H1 (cell line): ENCODE results near the gene ASH1L. TPM values are rescaled to one million over a fixed set of nuclear protein-coding genes. Genes with fewer than 3 reads are reported as not detected.

Source experiments
- CTCF ChIA-PET: fragments of 300-600 bp; sonication (Branson Sonifier 250); formaldehyde crosslinking; loops from one replicate; lab custom pipeline; 2021; ENCODE audit not compliant: partially characterized antibody; lab: Charles Lee
- POLR2A ChIA-PET: fragments of 300-600 bp; sonication (Branson Sonifier 250); formaldehyde crosslinking; loops from one replicate; lab custom pipeline; 2021; ENCODE audit warnings: inconsistent platforms; ENCODE audit not compliant: partially characterized antibody; lab: Charles Lee
- DNase-seq, 2 experiments: peaks; one replicate each; pipeline versions ENCODE4 v3.0.0 to v3.0.0-alpha.2; 2010 to 2022; ENCODE audit warnings: low spot score in 2 of 2, low read depth in 1 of 2, mixed read lengths in 1 of 2
- FAIRE-seq: peaks from 2 replicates; lab custom pipeline; 2011; peaks lifted over from hg19 to GRCh38; lab: Jason Lieb, UNC
- H2AFZ ChIP-seq: 2 replicates; pipeline ENCODE4 v1.8.1; 2012; ENCODE audit warnings: low read length, inconsistent platforms
- H2AK5ac ChIP-seq: 2 replicates; pipeline ENCODE4 v1.6.1; 2013; ENCODE audit warnings: low read depth, low read length
- H2BK120ac ChIP-seq: replicated peaks from 2 replicates; pipeline ENCODE3; 2013; ENCODE audit warnings: low read depth, low read length, inconsistent platforms
- H2BK12ac ChIP-seq: 2 replicates; pipeline ENCODE4 v1.6.1; 2013; ENCODE audit warnings: low read depth, low read length
- H2BK15ac ChIP-seq: 2 replicates; pipeline ENCODE4 v1.6.1; 2013; ENCODE audit warnings: low read length
- H2BK20ac ChIP-seq: 2 replicates; pipeline ENCODE4 v1.6.1; 2013; ENCODE audit warnings: low read length
- H2BK5ac ChIP-seq: 2 replicates; pipeline ENCODE4 v1.6.1; 2013; ENCODE audit warnings: low read depth, low read length
- H3K14ac ChIP-seq: 2 replicates; pipeline ENCODE4 v1.6.1; 2013; ENCODE audit warnings: inconsistent platforms; ENCODE audit not compliant: insufficient read length
- H3K18ac ChIP-seq: 2 replicates; pipeline ENCODE4 v1.6.1; 2013; ENCODE audit warnings: low read length; ENCODE audit errors: extremely low read depth
- H3K23ac ChIP-seq: 2 replicates; pipeline ENCODE4 v1.6.1; 2013; ENCODE audit warnings: inconsistent platforms; ENCODE audit not compliant: insufficient read length
- H3K23me2 ChIP-seq: 2 replicates; pipeline ENCODE4 v1.6.1; 2013; ENCODE audit warnings: low read depth, low read length
- H3K27ac ChIP-seq: 2 replicates; pipeline ENCODE4 v1.6.1; 2011; ENCODE audit warnings: low read depth, low read length, inconsistent platforms
- H3K27me3 ChIP-seq, 4 experiments: replicated peaks in 1 of 4; 1 replicate in 1 of 4; 2 replicates in 3 of 4; pipeline versions ENCODE4 v1.6.1 to v1.8.1; 2011 to 2013; ENCODE audit warnings: low read length in 3 of 4, mild to moderate bottlenecking in 3 of 4, inconsistent platforms in 2 of 4, mixed read lengths in 2 of 4, moderate library complexity in 1 of 4; ENCODE audit not compliant: control insufficient read depth in 3 of 4, insufficient read depth in 3 of 4; ENCODE audit errors: extremely low read depth in 1 of 4
- H3K36me3 ChIP-seq, 4 experiments: 2 replicates each; pipeline versions ENCODE4 v1.6.1 to v1.8.1; 2011 to 2013; ENCODE audit warnings: mild to moderate bottlenecking in 4 of 4, low read length in 3 of 4, moderate library complexity in 2 of 4, control low read depth in 1 of 4, inconsistent platforms in 1 of 4; ENCODE audit not compliant: insufficient read depth in 4 of 4, control insufficient read depth in 2 of 4
- H3K4ac ChIP-seq: replicated peaks from 2 replicates; pipeline ENCODE3; 2013; ENCODE audit warnings: low read length, low read depth, mixed read lengths, inconsistent platforms; ENCODE audit not compliant: insufficient read length
- H3K4me1 ChIP-seq, 4 experiments: replicated peaks in 1 of 4; 1 replicate in 1 of 4; 2 replicates in 3 of 4; pipeline versions ENCODE4 v1.6.1 to v1.8.1; 2011 to 2013; ENCODE audit warnings: low read length in 3 of 4, inconsistent platforms in 2 of 4, mixed read lengths in 1 of 4; ENCODE audit not compliant: insufficient read depth in 4 of 4, control insufficient read depth in 3 of 4
- H3K4me2 ChIP-seq, 2 experiments: 2 replicates each; pipeline versions ENCODE4 v1.6.1 to v1.8.1; 2011 to 2013; ENCODE audit warnings: low read depth in 2 of 2, low read length in 2 of 2, control low read depth in 1 of 2, inconsistent platforms in 1 of 2, mild to moderate bottlenecking in 1 of 2; ENCODE audit not compliant: insufficient read depth in 1 of 2
- H3K4me3 ChIP-seq, 4 experiments: fragments of 200-600, 300-600 bp in 1 of 4; sonication (generic), shearing (Covaris generic), sonication (Bioruptor Twin) in 1 of 4; 2 replicates each; pipeline versions ENCODE4 v1.5.1 to v1.8.1; 2011 to 2016; ENCODE audit warnings: low read length in 4 of 4, low read depth in 3 of 4, control low read depth in 2 of 4, inconsistent platforms in 2 of 4, mild to moderate bottlenecking in 2 of 4, mixed read lengths in 1 of 4, moderate library complexity in 1 of 4; ENCODE audit not compliant: insufficient read depth in 2 of 4; ENCODE audit errors: extremely low read depth in 1 of 4
- H3K56ac ChIP-seq: replicated peaks from 2 replicates; pipeline ENCODE3; 2013; ENCODE audit warnings: low read depth, mild to moderate bottlenecking, mixed read lengths, low read length, inconsistent platforms; ENCODE audit not compliant: insufficient read length
- H3K79me1 ChIP-seq: 2 replicates; pipeline ENCODE4 v1.6.1; 2013; ENCODE audit warnings: low read depth, low read length, control low read depth
- H3K79me2 ChIP-seq, 2 experiments: 2 replicates each; pipeline versions ENCODE4 v1.6.1 to v1.8.1; 2012 to 2013; ENCODE audit warnings: low read length in 2 of 2, mild to moderate bottlenecking in 2 of 2, inconsistent platforms in 1 of 2; ENCODE audit not compliant: insufficient read depth in 2 of 2, control insufficient read depth in 1 of 2
- H3K9ac ChIP-seq, 4 experiments: replicated peaks in 1 of 4; 1 replicate in 1 of 4; 2 replicates in 3 of 4; pipeline versions ENCODE4 v1.6.1 to v1.8.1; 2011 to 2013; ENCODE audit warnings: low read depth in 3 of 4, low read length in 3 of 4, control low read depth in 2 of 4, mild to moderate bottlenecking in 2 of 4, moderate library complexity in 2 of 4, inconsistent platforms in 1 of 4; ENCODE audit errors: extremely low read depth in 1 of 4
- H3K9me3 ChIP-seq, 2 experiments: 2 replicates each; pipeline versions ENCODE4 v1.6.1 to v1.8.1; 2012 to 2013; ENCODE audit warnings: mild to moderate bottlenecking in 2 of 2, moderate library complexity in 2 of 2, control low read depth in 1 of 2, inconsistent platforms in 1 of 2, low read depth in 1 of 2, low read length in 1 of 2, mixed read lengths in 1 of 2; ENCODE audit not compliant: insufficient read depth in 2 of 2
- H4K20me1 ChIP-seq, 2 experiments: replicated peaks in 1 of 2; 2 replicates each; pipeline versions ENCODE3 to v1.8.1; 2011 to 2013; ENCODE audit warnings: inconsistent platforms in 2 of 2, low read length in 2 of 2, mild to moderate bottlenecking in 1 of 2; ENCODE audit not compliant: insufficient read depth in 2 of 2, control insufficient read depth in 1 of 2
- H4K5ac ChIP-seq: 2 replicates; pipeline ENCODE4 v1.6.1; 2013; ENCODE audit warnings: low read length, low read depth, mixed read lengths, inconsistent platforms; ENCODE audit not compliant: insufficient read length
- H4K8ac ChIP-seq: 2 replicates; pipeline ENCODE4 v1.8.0; 2013; ENCODE audit warnings: mild to moderate bottlenecking, moderate library complexity, low read length, inconsistent platforms; ENCODE audit not compliant: insufficient read depth; ENCODE audit errors: extremely low read depth
- H4K91ac ChIP-seq: replicated peaks from 2 replicates; pipeline ENCODE3; 2013; ENCODE audit warnings: low read length, mixed read lengths, inconsistent platforms; ENCODE audit not compliant: insufficient read length
- KDM1A ChIP-seq: fragments of 200-600, 300-600 bp; sonication (generic); IDR thresholded peaks from 2 replicates; pipeline ENCODE4 v1.7.1; 2016; ENCODE audit warnings: mild to moderate bottlenecking, low read length, borderline replicate concordance
- RAD21 ChIP-seq, 2 experiments: IDR thresholded peaks in 1 of 2; conservative IDR thresholded peaks in 1 of 2; 2 replicates each; pipeline ENCODE4 v1.6.1; 2011; ENCODE audit warnings: low read depth in 2 of 2, low read length in 2 of 2, improper control_type of control experiment in 1 of 2, inconsistent platforms in 1 of 2, mild to moderate bottlenecking in 1 of 2, moderate library complexity in 1 of 2
- RFX5 ChIP-seq: IDR thresholded peaks from 2 replicates; pipeline ENCODE4 v1.6.1; 2011; ENCODE audit warnings: low read depth, low read length, improper control_type of control experiment, borderline replicate concordance
- TEAD4 ChIP-seq: IDR thresholded peaks from 2 replicates; pipeline ENCODE4 v1.6.1; 2012; ENCODE audit warnings: low read depth, low read length, inconsistent platforms, mixed read lengths
- WGBS, 2 experiments: shearing (Covaris generic) in 1 of 2; methylation state at CpG; one replicate each; pipeline versions ENCODE4 v1.1.6 to v1.1.7; 2013 to 2015; ENCODE audit warnings: low lambda C conversion rate in 2 of 2, mixed read lengths in 2 of 2, inconsistent platforms in 1 of 2, low coverage in 1 of 2, missing lambda C conversion rate in 1 of 2; ENCODE audit not compliant: insufficient replicate concordance in 2 of 2, insufficient coverage in 1 of 2, insufficient read length in 1 of 2; ENCODE audit errors: extremely low coverage in 1 of 2, missing lambda C conversion rate in 1 of 2; 5-methylcytosine and 5-hydroxymethylcytosine counted together
- polyA plus RNA-seq, 7 experiments: library from polyadenylated mRNA; depleted of rRNA in 3 of 7; stranded (reverse) in 5 of 7; unstranded in 2 of 7; fragments of >200 nt in 5 of 7; fragments of 200-250 nt in 2 of 7; gene quantifications; 1 replicate in 5 of 7; 2 replicates in 1 of 7; 4 replicates in 1 of 7; pipeline versions ENCODE4 v1.2.1 to v1.2.3, GENCODE V29; 2011 to 2013; ENCODE audit warnings: missing spikeins in 2 of 7, mixed read lengths in 2 of 7
- total RNA-seq: library from RNA; stranded (reverse); fragmentation: NEBNext Ultra II Directional; extraction: Animal tissue kit (Norgen Biotek cat#: 25700); gene quantifications from 2 replicates; pipeline ENCODE4 v1.2.1, GENCODE V29; 2021
- TF ChIP-seq, protein P1 (sequence below), 3 experiments: IDR thresholded peaks; 1 replicate in 2 of 3; 2 replicates in 1 of 3; pipeline versions ENCODE4 v1.5.1 to v1.6.1; 2011; ENCODE audit warnings: low read length in 3 of 3, mild to moderate bottlenecking in 3 of 3, inconsistent platforms in 2 of 3, low read depth in 1 of 3, moderate library complexity in 1 of 3; ENCODE audit not compliant: insufficient read depth in 1 of 3; ENCODE audit errors: control extremely low read depth in 1 of 3

ASH1L gene
- total and polyA plus RNA-seq, 2 of the 8 experiments (the other 6 are each of a cell fraction or from before 2014, with no cell fraction given): 7.5 to 27.6 TPM

DNA sequence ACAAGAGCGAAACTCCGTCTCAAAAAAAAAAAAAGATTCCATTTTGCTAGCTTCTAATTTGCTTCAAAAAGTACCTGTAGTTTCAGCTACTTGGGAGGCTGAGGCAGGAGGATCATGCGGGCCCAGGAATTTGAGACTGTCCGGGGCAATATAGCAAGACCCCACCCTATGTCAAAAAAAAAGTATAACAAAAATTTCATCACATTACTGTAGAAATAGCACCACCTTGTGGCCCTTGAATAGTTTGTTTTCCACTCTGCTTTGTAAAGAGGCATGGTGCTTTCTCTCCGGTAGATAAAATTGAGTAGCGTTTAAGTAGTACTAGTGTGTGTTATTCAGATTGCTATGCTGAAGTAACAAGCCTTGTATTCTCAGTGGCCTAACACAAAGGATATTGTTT is 29.2 kb upstream of the ASH1L start:
- Histone ChIP-seq H3K4ac (no peak overlapping the region), H3K9ac (no peak overlapping the region), H3K23ac (no peak overlapping the region), H3K4me3 (no peak overlapping the region), H2BK12ac (no peak overlapping the region), H3K36me3 (no peaks in the 10 kb centered on the region), H3K4me1 (no peaks in the 10 kb centered on the region; a peak in 1 of 7 replicates), H2AFZ (no peak overlapping the region), H2BK15ac (no peak overlapping the region), H3K23me2 (no peaks in the 10 kb centered on the region), H2BK20ac (no peak overlapping the region), H3K18ac (no peak overlapping the region), H4K5ac (no peak overlapping the region), H3K9me3 (no peaks in the 10 kb centered on the region), H4K20me1 (no peaks in the 10 kb centered on the region), H4K8ac (no peak overlapping the region), H3K27me3 (no peaks in the 10 kb centered on the region), H2AK5ac (no peak overlapping the region), H3K14ac (no peak overlapping the region), H3K79me1 (no peaks in the 10 kb centered on the region), H2BK120ac (no peak overlapping the region), H3K4me2 (no peak overlapping the region), H3K56ac (no peak overlapping the region), H2BK5ac (no peak overlapping the region), H3K27ac (no peak overlapping the region), H3K79me2 (no peaks in the 10 kb centered on the region), H4K91ac (no peak overlapping the region)
- CTCF ChIA-PET: interaction anchor here (0.6 to 5.2 kb wide), 11 partner anchors 18 to 417 kb away, joined by 3 to 22 read pairs (median 3); no protein-coding TSS in a partner anchor
- FAIRE-seq (peak; percentile 75), DNase-seq (no peak)
- POLR2A ChIA-PET: no interaction called here
- TF ChIP-seq, protein P1, sequence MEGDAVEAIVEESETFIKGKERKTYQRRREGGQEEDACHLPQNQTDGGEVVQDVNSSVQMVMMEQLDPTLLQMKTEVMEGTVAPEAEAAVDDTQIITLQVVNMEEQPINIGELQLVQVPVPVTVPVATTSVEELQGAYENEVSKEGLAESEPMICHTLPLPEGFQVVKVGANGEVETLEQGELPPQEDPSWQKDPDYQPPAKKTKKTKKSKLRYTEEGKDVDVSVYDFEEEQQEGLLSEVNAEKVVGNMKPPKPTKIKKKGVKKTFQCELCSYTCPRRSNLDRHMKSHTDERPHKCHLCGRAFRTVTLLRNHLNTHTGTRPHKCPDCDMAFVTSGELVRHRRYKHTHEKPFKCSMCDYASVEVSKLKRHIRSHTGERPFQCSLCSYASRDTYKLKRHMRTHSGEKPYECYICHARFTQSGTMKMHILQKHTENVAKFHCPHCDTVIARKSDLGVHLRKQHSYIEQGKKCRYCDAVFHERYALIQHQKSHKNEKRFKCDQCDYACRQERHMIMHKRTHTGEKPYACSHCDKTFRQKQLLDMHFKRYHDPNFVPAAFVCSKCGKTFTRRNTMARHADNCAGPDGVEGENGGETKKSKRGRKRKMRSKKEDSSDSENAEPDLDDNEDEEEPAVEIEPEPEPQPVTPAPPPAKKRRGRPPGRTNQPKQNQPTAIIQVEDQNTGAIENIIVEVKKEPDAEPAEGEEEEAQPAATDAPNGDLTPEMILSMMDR (IDR thresholded peaks at IDR 0.05; ENCODE audit: control extremely low read depth in 1 of 3, insufficient read depth in 1 of 3, low read depth in 1 of 3, low read length in 3 of 3): peak in 2 of 3 experiments; percentile 38 to 52; a peak in 2 of 4 replicates
- TF ChIP-seq RAD21 (IDR thresholded peaks at IDR 0.05 in 1 of 2, conservative IDR thresholded peaks at IDR 0.05 in 1 of 2; ENCODE audit: low read depth in 2 of 2, low read length in 2 of 2) (peak; percentile 74 to 79), TEAD4 (no peak), KDM1A (peak; percentile 78; the same call in 1 of the 2 replicates), RFX5 (no peak)
- 69% methylated on average over 6 of the region's 6 CpGs; no CpG with 5 or more reads in 1 of the 2 experiments for WGBS, 2 experiments
